SK-N-SH (cell line): ENCODE measurements around the gene KDM4C. TPM values are rescaled to one million over a fixed set of nuclear protein-coding genes. Genes with fewer than 3 reads are reported as not detected.

Experiments used
- CTCF ChIA-PET: fragments of 300-600, 350-600 bp; formaldehyde crosslinking; extraction: SDS; loops from one replicate; lab custom pipeline; 2021; lab: Yijun Ruan, JAX
- POLR2A ChIA-PET: fragments of 350-600 bp; sonication (Branson Sonifier 250); formaldehyde crosslinking; extraction: SDS; loops from one replicate; lab custom pipeline; 2020; ENCODE audit warnings: antibody characterized with exemption, inconsistent platforms; lab: Yijun Ruan, JAX
- DNase-seq: peaks from one replicate; pipeline ENCODE4 v3.0.0; 2012
- H2AFZ ChIP-seq: fragments of 200-600 bp; sonication (generic); 2 replicates; pipeline ENCODE4 v1.8.1; 2016; ENCODE audit warnings: antibody characterized with exemption, mild to moderate bottlenecking, low read depth
- H3F3A ChIP-seq: fragments of 200-600 bp; sonication (generic); replicated peaks from 2 replicates; pipeline ENCODE3; 2016; ENCODE audit warnings: antibody characterized with exemption, mild to moderate bottlenecking; ENCODE audit not compliant: insufficient read depth
- H3K27ac ChIP-seq, 2 experiments: fragments of 200-500 bp in 1 of 2; fragments of 200-600 bp in 1 of 2; sonication (Bioruptor generic) in 1 of 2; sonication (generic), shearing (Covaris generic) in 1 of 2; 2 replicates each; pipeline versions ENCODE4 v1.5.1 to v1.6.1; 2014 to 2016; ENCODE audit warnings: low read depth in 2 of 2, inconsistent platforms in 1 of 2, low read length in 1 of 2, mild to moderate bottlenecking in 1 of 2, mixed read lengths in 1 of 2
- H3K27me3 ChIP-seq: fragments of 200-600 bp; sonication (generic), shearing (Covaris generic); 2 replicates; pipeline ENCODE4 v1.6.1; 2016; ENCODE audit warnings: mixed run types; ENCODE audit not compliant: insufficient read depth
- H3K36me3 ChIP-seq, 2 experiments: fragments of 200-500 bp in 1 of 2; fragments of 200-600 bp in 1 of 2; sonication (Bioruptor generic) in 1 of 2; sonication (generic) in 1 of 2; replicated peaks in 1 of 2; 2 replicates each; pipeline versions ENCODE3 to v1.5.1; 2014 to 2016; ENCODE audit warnings: low read length in 1 of 2, mild to moderate bottlenecking in 1 of 2; ENCODE audit not compliant: insufficient read depth in 2 of 2, control insufficient read depth in 1 of 2
- H3K4me1 ChIP-seq, 2 experiments: fragments of 200-500 bp in 1 of 2; fragments of 200-600 bp in 1 of 2; sonication (Bioruptor generic) in 1 of 2; sonication (generic), shearing (Covaris generic) in 1 of 2; 2 replicates each; pipeline versions ENCODE4 v1.5.1 to v1.6.1; 2014 to 2016; ENCODE audit warnings: low read depth in 1 of 2, low read length in 1 of 2, mixed run types in 1 of 2; ENCODE audit not compliant: insufficient read depth in 2 of 2, control insufficient read depth in 1 of 2
- H3K4me2 ChIP-seq: fragments of 200-600 bp; sonication (generic), shearing (Covaris generic); 2 replicates; pipeline ENCODE4 v1.6.1; 2017; ENCODE audit warnings: mixed run types
- H3K4me3 ChIP-seq, 2 experiments: fragments of 200-500 bp in 1 of 2; fragments of 200-600 bp in 1 of 2; sonication (Bioruptor generic) in 1 of 2; sonication (generic), shearing (Covaris generic) in 1 of 2; 2 replicates each; pipeline versions ENCODE4 v1.5.1 to v1.8.1; 2014 to 2016; ENCODE audit warnings: low read depth in 2 of 2, inconsistent platforms in 1 of 2, low read length in 1 of 2, mild to moderate bottlenecking in 1 of 2, mixed read lengths in 1 of 2, moderate library complexity in 1 of 2
- H3K79me2 ChIP-seq: fragments of 200-600 bp; sonication (generic); 2 replicates; pipeline ENCODE4 v1.8.1; 2017; ENCODE audit warnings: mild to moderate bottlenecking; ENCODE audit not compliant: insufficient read depth
- H3K9ac ChIP-seq: fragments of 200-600 bp; sonication (generic); 2 replicates; pipeline ENCODE4 v1.6.1; 2017; ENCODE audit warnings: mixed run types
- H3K9me2 ChIP-seq: fragments of 200-600 bp; sonication (generic); 2 replicates; pipeline ENCODE4 v1.6.1; 2017; ENCODE audit warnings: mixed run types
- H3K9me3 ChIP-seq: fragments of 200-600 bp; sonication (generic); 2 replicates; pipeline ENCODE4 v1.6.1; 2017; ENCODE audit warnings: mixed run types, mild to moderate bottlenecking, moderate library complexity
- H4K20me1 ChIP-seq: fragments of 200-600 bp; sonication (generic); 2 replicates; pipeline ENCODE4 v1.6.1; 2017; ENCODE audit warnings: mild to moderate bottlenecking, mixed run types; ENCODE audit not compliant: insufficient read depth
- CHD2 ChIP-seq: fragments of 150-350 bp; IDR thresholded peaks from 2 replicates; pipeline ENCODE4 v1.6.1; 2018; ENCODE audit warnings: low read length; ENCODE audit not compliant: partially characterized antibody
- ELF1 ChIP-seq: IDR thresholded peaks from 2 replicates; pipeline ENCODE4 v1.4.0; 2012
- EZH2phosphoT487 ChIP-seq: fragments of 200-600 bp; sonication (generic); IDR thresholded peaks from 2 replicates; pipeline ENCODE4 v1.6.1; 2017; ENCODE audit warnings: low read depth, mixed run types, mild to moderate bottlenecking, antibody characterized with exemption, moderate library complexity, borderline replicate concordance
- FOXJ3 ChIP-seq: sonication (generic); formaldehyde crosslinking; IDR thresholded peaks from 2 replicates; pipeline ENCODE4 v1.5.1; 2020; ENCODE audit warnings: mild to moderate bottlenecking, missing genetic modification reagents
- GABPA ChIP-seq: IDR thresholded peaks from 2 replicates; pipeline ENCODE4 v1.4.0; 2012; ENCODE audit warnings: low read depth, mild to moderate bottlenecking
- GATA2 ChIP-seq: sonication (generic); formaldehyde crosslinking; IDR thresholded peaks from 2 replicates; pipeline ENCODE4 v1.5.0; 2020; ENCODE audit warnings: mild to moderate bottlenecking, missing genetic modification reagents
- NFIC ChIP-seq: IDR thresholded peaks from 2 replicates; pipeline ENCODE4 v1.4.0; 2012; ENCODE audit warnings: borderline replicate concordance
- NRF1 ChIP-seq: IDR thresholded peaks from 2 replicates; pipeline ENCODE4 v1.6.1; 2012; ENCODE audit warnings: low read depth, mild to moderate bottlenecking, low read length
- RAD21 ChIP-seq: IDR thresholded peaks from 2 replicates; pipeline ENCODE4 v1.6.1; 2012; ENCODE audit warnings: mild to moderate bottlenecking, low read length
- RCOR1 ChIP-seq: fragments of 150-350 bp; IDR thresholded peaks from 2 replicates; pipeline ENCODE4 v1.6.1; 2017; ENCODE audit warnings: antibody characterized with exemption, low read length
- RFX5 ChIP-seq: IDR thresholded peaks from 2 replicates; pipeline ENCODE4 v1.6.1; 2012; ENCODE audit warnings: mild to moderate bottlenecking, improper control_type of control experiment, low read length
- SMC3 ChIP-seq: IDR thresholded peaks from 2 replicates; pipeline ENCODE4 v1.6.1; 2012; ENCODE audit warnings: low read depth, low read length, improper control_type of control experiment
- TAF1 ChIP-seq: IDR thresholded peaks from 2 replicates; pipeline ENCODE4 v1.6.1; 2012; ENCODE audit warnings: low read depth, mild to moderate bottlenecking, low read length, moderate library complexity, borderline replicate concordance
- TCF12 ChIP-seq: IDR thresholded peaks from 2 replicates; pipeline ENCODE4 v1.4.0; 2012
- TEAD4 ChIP-seq: IDR thresholded peaks from 2 replicates; pipeline ENCODE4 v1.4.0; 2012; ENCODE audit warnings: mild to moderate bottlenecking, borderline replicate concordance; ENCODE audit not compliant: insufficient read depth
- USF2 ChIP-seq: fragments of 150-350 bp; IDR thresholded peaks from 2 replicates; pipeline ENCODE4 v1.6.1; 2017; ENCODE audit warnings: antibody characterized with exemption, low read length, low read depth, borderline replicate concordance
- YY1 ChIP-seq: IDR thresholded peaks from 2 replicates; pipeline ENCODE4 v1.4.0; 2012; ENCODE audit warnings: low read depth, mild to moderate bottlenecking
- ZBTB33 ChIP-seq: IDR thresholded peaks from 2 replicates; pipeline ENCODE4 v1.4.0; 2012; ENCODE audit warnings: low read depth, borderline replicate concordance
- WGBS: methylation state at CpG from one replicate; pipeline ENCODE4 v1.1.6; 2017; ENCODE audit warnings: low lambda C conversion rate; 5-methylcytosine and 5-hydroxymethylcytosine counted together
- polyA plus RNA-seq, 3 experiments: library from polyadenylated mRNA; depleted of rRNA; stranded (reverse); fragments of >200 nt; gene quantifications; 2 replicates each; pipeline ENCODE4 v1.2.3, GENCODE V29; 2012

The KDM4C gene
- polyA plus RNA-seq, 1 of the 3 experiments (the other 2 are of a cell fraction), result 9.4 TPM

DNA sequence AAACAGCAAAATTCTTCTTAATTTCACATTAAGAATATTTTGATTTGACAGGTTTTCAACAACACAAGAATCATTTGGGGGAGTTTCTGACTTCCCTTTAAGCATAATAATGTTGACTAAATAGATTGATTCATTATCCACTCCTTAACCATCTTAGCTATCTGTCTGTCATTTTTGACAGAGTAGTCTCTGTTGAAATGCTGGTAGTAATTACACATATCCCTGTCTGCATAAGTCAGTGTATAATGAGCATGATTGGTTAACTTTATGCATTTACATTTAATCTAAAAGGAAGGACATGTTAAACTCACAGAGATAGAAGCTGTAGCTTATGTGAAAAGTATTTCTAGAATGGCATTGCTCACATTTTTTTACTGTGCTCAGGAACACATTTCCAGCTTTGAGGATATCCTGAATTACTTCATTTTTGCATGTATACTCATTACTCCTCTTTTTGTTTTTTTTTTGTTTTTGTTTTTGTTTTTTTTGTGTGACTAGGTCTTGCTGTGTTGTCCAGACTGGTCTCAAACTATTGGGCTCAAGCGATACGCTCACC, 385.9 kb downstream of the KDM4C start:
- Histone ChIP-seq H2AFZ (no peak overlapping the region), H3K9ac (no peak overlapping the region), H3K9me3 (no peaks in the 10 kb centered on the region), H3K4me1 (peaks cover 0 to 24% of the 10 kb centered on the region in 2 experiments; a peak in 2 of 4 replicates), H3K4me3 (no peak overlapping the region), H3K27me3 (no peaks in the 10 kb centered on the region), H3K27ac (no peak overlapping the region), H4K20me1 (no peaks in the 10 kb centered on the region), H3K36me3 (no peaks in the 10 kb centered on the region), H3K4me2 (no peak overlapping the region), H3K9me2 (no peaks in the 10 kb centered on the region), H3K79me2 (no peaks in the 10 kb centered on the region), H3F3A (no peaks in the 10 kb centered on the region)
- ChIA-PET CTCF (interaction anchor here (1.3 to 2.1 kb wide), 2 partner anchors 9 to 11 kb away, joined by 4 to 5 read pairs; no protein-coding TSS in a partner anchor), POLR2A (interaction anchor here (0.7 kb wide), 1 partner anchor 36 kb away, joined by 3 read pairs; no protein-coding TSS in a partner anchor)
- no peak for DNase-seq
- no peak for TF ChIP-seq SMC3
- TF ChIP-seq RFX5, result no peak
- no peak for TF ChIP-seq USF2
- no peak for TF ChIP-seq ELF1
- TF ChIP-seq RAD21, result no peak
- TF ChIP-seq TAF1, result no peak
- no peak for TF ChIP-seq GABPA
- TF ChIP-seq TEAD4, result no peak
- TF ChIP-seq NRF1, result no peak
- no peak for TF ChIP-seq FOXJ3 (CRISPR knock-in tag)
- WGBS, result 96% methylated on average over 2 of the region's 2 CpGs

DNA sequence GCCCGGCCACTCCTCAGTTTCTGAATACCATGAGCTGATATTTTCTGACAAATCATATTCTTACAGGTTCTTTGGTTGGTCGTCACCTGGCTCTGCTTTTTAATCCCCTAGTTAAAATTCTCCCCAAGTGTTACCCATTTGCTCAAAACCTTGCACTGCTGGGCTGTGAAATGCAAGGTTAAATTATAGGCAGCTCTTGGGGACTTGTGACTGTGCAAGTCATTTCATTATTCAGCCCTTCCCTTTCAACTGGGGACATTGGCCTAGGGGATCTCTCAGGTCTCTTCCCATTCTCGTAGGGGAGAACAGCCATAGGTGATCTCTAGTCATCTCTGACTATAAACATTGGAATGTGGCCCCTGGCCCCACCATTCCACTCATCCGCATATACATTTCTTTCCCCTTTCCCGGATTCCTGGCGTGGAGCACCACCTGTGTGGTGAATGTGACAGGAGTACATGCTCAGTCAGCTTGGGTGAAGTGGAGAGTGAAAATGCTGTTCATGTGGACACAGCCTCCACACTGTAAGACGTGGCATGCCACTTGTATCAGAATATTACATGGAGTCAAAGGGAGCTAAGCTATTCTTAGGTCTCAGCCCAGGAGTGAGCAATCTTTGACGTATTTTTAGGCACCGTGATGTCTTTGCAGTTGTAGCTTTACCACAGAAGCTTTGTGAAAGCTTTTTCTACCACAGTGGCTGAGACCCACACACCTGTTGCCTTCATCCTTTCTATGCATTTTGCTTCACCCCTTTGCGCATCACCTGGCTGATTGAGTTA, 386.7 kb downstream of the KDM4C start:
- no peaks in the 10 kb centered on the region for H3K9me2 ChIP-seq
- TF ChIP-seq YY1 (no peak), RCOR1 (no peak), NFIC (no peak), GATA2 (CRISPR knock-in tag) (no peak), EZH2phosphoT487 (no peak), ZBTB33 (no peak), TCF12 (no peak), USF2 (no peak), CHD2 (no peak)
- 93% methylated on average over 10 of the region's 10 CpGs for WGBS
- no peaks in the 10 kb centered on the region for H3F3A ChIP-seq
- H3K4me3 ChIP-seq, result no peak overlapping the region
- CTCF ChIA-PET, result interaction anchor here (1.0 to 2.1 kb wide), 3 partner anchors 9 to 232 kb away, joined by 3 to 5 read pairs (median 4); no protein-coding TSS in a partner anchor
- no peaks in the 10 kb centered on the region for H3K9me3 ChIP-seq
- H3K36me3 ChIP-seq, result no peaks in the 10 kb centered on the region
- H3K27me3 ChIP-seq, result no peaks in the 10 kb centered on the region
- no peak overlapping the region for H3K9ac ChIP-seq
- peaks cover 0 to 24% of the 10 kb centered on the region in 2 experiments; a peak in 2 of 4 replicates for H3K4me1 ChIP-seq
- no peaks in the 10 kb centered on the region for H4K20me1 ChIP-seq
- H3K4me2 ChIP-seq, result no peak overlapping the region
- POLR2A ChIA-PET, result interaction anchor here (0.7 kb wide), 1 partner anchor 37 kb away, joined by 3 read pairs; no protein-coding TSS in a partner anchor
- H2AFZ ChIP-seq, result no peak overlapping the region
- H3K27ac ChIP-seq, result no peak overlapping the region
- H3K79me2 ChIP-seq, result no peaks in the 10 kb centered on the region
- DNase-seq, result no peak
